Left ventricle myocardium superior (tissue), 1 donor: ENCODE measurements around the gene SSU72. TPM values are rescaled to one million over a fixed set of nuclear protein-coding genes. Genes with fewer than 3 reads are reported as not detected.
A peak's percentile ranks its signal among the peaks of the same experiment; 100 is the strongest.
"Not testable (repeated sequence)": the region's sequence is repeated elsewhere in the genome, so short reads cannot be mapped to it uniquely, and the experiment has no call there.

Source experiments
- ATAC-seq: fragments of 200-7000 bp; cut with Tn5 transposase; one replicate; pipeline ENCODE4 v1.9.1; 2020; ENCODE audit warnings: mild to moderate bottlenecking, moderate library complexity
- DNase-seq: peaks from one replicate; pipeline ENCODE4 v3.0.0-alpha.2; 2020
- intact Hi-C: fragments of 100-400 bp; cut with micrococcal nuclease; formaldehyde crosslinking; loops from one replicate; pipeline ENCODE4 v1.11.0; 2022
- total RNA-seq: library from RNA; stranded (reverse); fragmentation: NEBNext Ultra II Directional; extraction: Animal tissue kit (Norgen Biotek cat#: 25700); gene quantifications from one replicate; pipeline ENCODE4 v1.2.1, GENCODE V29; 2021
- donor health status: DM: no; HTN: yes; CAD: no; lungs with severe emphysema.

The SSU72 gene
- total RNA-seq, 1 donor from 2014 or later: 118 TPM

- intact Hi-C loops: no loop called here
- ATAC-seq (no peak), DNase-seq (no peak)
Measured at GRCh38 chr1:1521331-1521730, 53.3 kb downstream of the SSU72 start.

GRCh38 chr1:1519805-1520505 is 54.7 kb downstream of the SSU72 start:
- intact Hi-C loops, ATAC-seq, DNase-seq: not testable (repeated sequence)

GRCh38 chr1:1518621-1519007 is 56.0 kb downstream of the SSU72 start:
- intact Hi-C loops, ATAC-seq, DNase-seq: not testable (repeated sequence)

GRCh38 chr1:1517973-1518620 is 56.6 kb downstream of the SSU72 start:
- ATAC-seq: no peak
- intact Hi-C loops: no loop called here
- DNase-seq: no peak

- DNase-seq, intact Hi-C loops, ATAC-seq: not testable (repeated sequence)
Measured at GRCh38 chr1:1516923-1517322, 57.7 kb downstream of the SSU72 start.

GRCh38 chr1:1514376-1514775 is 60.3 kb downstream of the SSU72 start:
- ATAC-seq, DNase-seq, intact Hi-C loops: not testable (repeated sequence)

- DNase-seq, intact Hi-C loops, ATAC-seq: not testable (repeated sequence)
Measured at GRCh38 chr1:1513675-1514074, 61.0 kb downstream of the SSU72 start.

GRCh38 chr1:1512425-1512824 is 62.2 kb downstream of the SSU72 start:
- ATAC-seq, DNase-seq, intact Hi-C loops: not testable (repeated sequence)

- intact Hi-C loops: no loop called here
- peak; percentile 97 for ATAC-seq
- peak; percentile 100 for DNase-seq
Measured at GRCh38 chr1:1511533-1512285, 63.0 kb downstream of the SSU72 start, which contains the start of gene ATAD3A. ATAD3A (plus strand) TSS chr1:1512162; CDS start chr1:1512269, 107 bp downstream.

GRCh38 chr1:1510912-1511532 is 63.6 kb downstream of the SSU72 start:
- intact Hi-C loops: no loop called here
- DNase-seq: no peak
- ATAC-seq: no peak

- DNase-seq, intact Hi-C loops, ATAC-seq: not testable (repeated sequence)
Measured at GRCh38 chr1:1509465-1509850, 65.2 kb downstream of the SSU72 start.

GRCh38 chr1:1508775-1509464 is 65.7 kb downstream of the SSU72 start:
- DNase-seq (peak; percentile 60), ATAC-seq (peak; percentile 42)
- intact Hi-C loops: not testable (repeated sequence)

GRCh38 chr1:1507305-1507704 is 67.4 kb downstream of the SSU72 start:
- DNase-seq (no peak), ATAC-seq (no peak)
- intact Hi-C loops: no loop called here

- ATAC-seq, intact Hi-C loops, DNase-seq: not testable (repeated sequence)
Measured at GRCh38 chr1:1505801-1506200, 68.9 kb downstream of the SSU72 start.

GRCh38 chr1:1505366-1505798 is 69.3 kb downstream of the SSU72 start:
- peak; percentile 72 for DNase-seq
- intact Hi-C loops: not testable (repeated sequence)
- ATAC-seq: peak; percentile 67

GRCh38 chr1:1504777-1505365 is 69.8 kb downstream of the SSU72 start:
- peak; percentile 32 for ATAC-seq
- intact Hi-C loops: not testable (repeated sequence)
- DNase-seq: peak; percentile 79

- ATAC-seq: peak; percentile 24
- intact Hi-C loops, DNase-seq: not testable (repeated sequence)
Measured at GRCh38 chr1:1495461-1495975, 79.1 kb downstream of the SSU72 start.

- ATAC-seq, intact Hi-C loops: not testable (repeated sequence)
Measured at GRCh38 chr1:1494311-1494710, 80.4 kb downstream of the SSU72 start.

More at GRCh38 chr1:1494311-1494710, 80.4 kb downstream of the SSU72 start:
- not testable (repeated sequence) for DNase-seq
